ENCODE data around the gene SLAMF9. TPM values are rescaled to one million over a fixed set of nuclear protein-coding genes. Genes with fewer than 3 reads are reported as not detected.

Gene SLAMF9
- 2.2 TPM in 1 of 2 replicates, not detected in the other for total RNA-seq (2014; rRNA removed; shearing (Covaris generic))

GRCh38 chr1:159953536-159954515, at the start of gene SLAMF9:
SLAMF9 (minus strand) TSS chr1:159954237; CDS start chr1:159954137, 100 bp downstream.
- DNase-seq (ENCODE audit: low spot score) = no peak

- no peak for DNase-seq (ENCODE audit: low spot score)
Measured at GRCh38 chr1:160001440-160001839, 47.4 kb upstream of the SLAMF9 start.

GRCh38 chr1:159999204-159999603, 45.2 kb upstream of the SLAMF9 start:
- no peak for DNase-seq (ENCODE audit: low spot score)

DNA sequence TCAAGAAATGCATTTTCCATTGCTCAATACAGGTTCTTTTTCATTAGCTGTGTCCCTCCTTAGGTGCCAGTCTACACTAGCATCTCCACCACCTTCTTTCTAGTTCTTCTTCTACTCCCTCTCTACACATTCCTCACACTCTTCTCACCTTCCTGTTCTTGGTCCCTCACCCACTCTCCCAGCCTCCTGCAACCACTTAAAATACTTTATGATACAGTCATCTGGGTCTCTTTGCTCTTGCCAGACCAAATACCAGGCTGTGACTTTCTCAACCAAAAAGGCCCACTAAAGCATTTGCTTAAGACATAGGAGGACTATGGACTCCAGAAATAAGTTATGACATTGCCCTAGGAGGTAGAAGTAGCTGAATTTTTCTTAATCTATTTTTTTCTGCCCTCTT, 42.6 kb upstream of the SLAMF9 start:
- DNase-seq (ENCODE audit: low spot score) = peak; percentile 25

DNA sequence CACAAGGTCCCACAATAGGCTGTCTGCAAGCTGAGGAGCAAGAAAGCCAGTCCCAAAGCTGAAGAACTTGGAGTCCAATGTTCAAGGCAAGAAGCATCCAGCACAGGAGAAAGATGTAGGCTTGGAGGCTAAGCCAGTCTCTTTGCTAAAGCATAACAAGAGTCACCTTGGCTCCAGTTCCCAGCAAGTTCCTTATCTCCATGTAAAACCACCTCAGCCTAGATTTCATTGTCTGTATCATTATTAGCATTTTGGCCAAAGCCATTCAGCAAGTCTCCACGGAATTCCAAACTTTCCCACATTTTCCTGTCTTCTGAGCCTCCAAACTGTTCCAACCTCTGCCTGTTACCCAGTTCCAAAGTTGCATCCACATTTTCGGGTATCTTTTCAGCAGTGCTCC, 40.9 kb upstream of the SLAMF9 start:
- no peak for DNase-seq (ENCODE audit: low spot score)

GRCh38 chr1:159993911-159994310, 39.9 kb upstream of the SLAMF9 start:
- DNase-seq (ENCODE audit: low spot score) = no peak

DNA sequence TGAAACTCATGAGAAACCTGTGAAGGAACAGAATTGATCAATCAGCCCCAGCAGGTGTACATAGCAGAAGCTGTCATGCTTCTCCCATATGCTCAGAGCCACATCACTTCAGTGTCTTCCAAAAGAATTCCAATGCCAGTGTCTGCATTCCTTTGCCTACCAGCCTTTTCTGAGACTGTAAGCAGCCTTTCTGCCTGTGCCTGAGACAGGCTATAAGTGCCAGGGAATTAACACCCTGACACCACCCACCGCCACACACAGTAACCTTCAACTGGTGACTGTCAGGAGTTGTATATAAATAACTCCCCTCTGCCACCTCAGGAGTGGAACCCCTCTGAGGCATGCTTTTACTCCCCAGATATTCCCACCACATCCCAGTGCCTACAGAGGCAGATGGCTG, 38.1 kb upstream of the SLAMF9 start:
- DNase-seq (ENCODE audit: low spot score) = no peak

DNA sequence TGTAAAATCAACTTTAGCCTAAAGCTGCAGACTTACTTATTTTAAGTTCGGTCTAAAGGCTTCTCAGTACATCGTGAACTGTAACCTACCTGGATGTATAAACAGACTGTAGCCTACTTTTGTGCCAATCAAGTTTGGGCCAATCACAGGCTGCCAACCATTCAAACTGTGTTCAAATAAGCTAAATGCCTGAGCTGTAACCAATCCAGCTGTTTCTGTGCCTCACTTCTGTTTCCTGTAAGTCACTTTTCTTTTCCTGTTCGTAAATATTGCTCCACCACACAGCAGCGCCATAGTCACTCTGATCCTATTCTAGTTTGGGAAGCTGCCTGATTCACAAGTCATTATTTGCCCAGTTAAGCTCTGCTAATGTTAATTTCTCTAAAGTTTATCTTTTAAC, 37.5 kb upstream of the SLAMF9 start:
- peak; percentile 85 for DNase-seq (ENCODE audit: low spot score)

DNA sequence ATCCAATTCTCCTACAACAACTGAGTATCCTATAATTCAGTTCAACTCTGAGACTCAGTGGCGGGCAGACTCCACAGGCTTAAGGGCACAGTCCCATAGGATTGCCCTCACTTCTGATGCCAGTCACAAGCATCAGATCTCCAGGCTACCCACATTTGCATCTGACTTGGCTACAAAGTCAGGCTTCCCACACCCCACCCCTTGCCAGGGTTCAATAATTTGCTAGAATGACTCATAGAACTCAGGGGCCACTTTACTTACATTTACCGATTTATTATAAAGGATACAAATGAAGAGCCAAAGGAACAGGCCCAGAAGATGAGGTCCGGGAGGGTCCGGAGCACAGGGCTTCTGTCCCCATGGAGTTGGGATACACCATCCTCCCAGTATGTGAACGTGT, 36.0 kb upstream of the SLAMF9 start:
- DNase-seq (ENCODE audit: low spot score) = no peak

DNA sequence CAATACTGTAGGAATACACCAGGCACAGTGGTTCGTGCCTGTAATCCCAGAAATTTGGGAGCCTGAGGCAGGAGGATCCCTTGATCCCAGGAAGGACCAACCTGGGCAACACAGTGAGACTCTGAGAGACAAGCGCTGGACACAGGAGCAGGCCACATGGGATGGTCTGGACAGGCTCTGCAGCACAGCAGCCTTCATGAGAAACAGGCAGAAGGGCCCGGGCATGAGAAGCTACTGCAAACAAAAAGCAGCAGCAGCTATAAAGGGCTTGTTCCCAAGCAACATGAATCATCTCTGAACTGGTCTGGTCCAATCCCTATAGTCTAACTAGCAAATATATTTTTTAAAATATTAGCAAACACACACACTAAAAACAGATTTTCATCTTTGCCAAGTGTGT, 35.5 kb upstream of the SLAMF9 start:
- DNase-seq (ENCODE audit: low spot score) = no peak

GRCh38 chr1:159988006-159988405, 34.0 kb upstream of the SLAMF9 start:
- DNase-seq (ENCODE audit: low spot score) = no peak

DNA sequence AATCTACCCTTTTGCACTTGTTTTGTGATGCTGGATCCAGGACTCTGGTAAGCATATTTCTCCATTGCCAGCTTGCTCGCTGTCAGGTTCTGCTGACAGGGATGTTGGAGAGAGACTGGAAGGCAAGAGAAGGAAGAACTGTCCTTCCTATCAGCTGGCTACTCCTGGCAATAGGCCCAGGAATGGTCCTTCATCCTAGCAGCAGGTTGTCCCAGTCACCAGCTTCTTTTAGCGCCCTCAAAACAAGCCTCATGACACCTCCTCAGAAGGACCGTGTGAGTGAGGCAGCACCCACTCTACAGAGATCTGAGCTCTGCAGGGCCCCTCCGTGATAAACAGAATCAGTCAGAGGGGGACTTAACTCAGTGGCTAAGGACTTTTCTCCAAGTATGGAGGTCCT, 33.1 kb upstream of the SLAMF9 start:
- no peak for DNase-seq (ENCODE audit: low spot score)

- no peak for DNase-seq (ENCODE audit: low spot score)
Measured at GRCh38 chr1:159986531-159986930, 32.5 kb upstream of the SLAMF9 start.

DNA sequence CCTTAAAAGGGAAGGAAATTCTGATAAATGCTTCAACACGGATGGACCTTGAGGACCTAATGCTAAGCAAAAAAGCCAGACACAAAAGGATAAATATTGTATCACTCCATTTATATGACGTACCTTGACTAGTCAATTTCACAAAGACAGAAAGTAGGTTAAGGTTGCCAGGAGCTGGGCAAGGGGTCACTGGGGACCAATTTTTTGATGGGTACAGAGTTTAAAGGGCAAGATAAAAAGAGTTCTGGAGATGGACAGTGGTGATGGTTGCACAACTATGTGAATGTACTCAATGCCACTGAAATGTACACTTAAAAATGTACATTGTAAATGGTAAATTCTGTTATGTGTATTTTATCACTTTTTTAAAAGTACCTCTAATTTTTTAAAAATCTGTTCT, 32.1 kb upstream of the SLAMF9 start:
- no peak for DNase-seq (ENCODE audit: low spot score)

DNA sequence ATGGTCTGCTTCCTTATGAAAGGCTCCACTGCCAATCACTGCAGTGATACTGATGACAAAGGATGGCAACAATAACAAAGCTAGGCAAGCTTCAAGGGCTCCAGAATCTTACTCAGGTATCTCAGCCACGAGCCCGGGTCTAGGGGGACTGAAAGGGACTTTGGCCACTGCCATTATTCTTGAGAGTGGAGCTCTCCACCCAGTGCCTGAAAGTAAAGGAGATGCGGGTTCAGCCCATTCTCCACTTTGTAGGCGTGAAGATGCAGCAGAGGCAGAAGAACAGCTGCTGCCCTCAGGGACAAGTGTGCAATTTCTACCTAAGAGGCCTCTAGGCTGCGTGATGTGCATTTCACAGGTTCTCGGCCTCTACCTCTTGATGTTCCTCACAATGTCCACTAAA, 31.4 kb upstream of the SLAMF9 start:
- DNase-seq (ENCODE audit: low spot score) = no peak

DNA sequence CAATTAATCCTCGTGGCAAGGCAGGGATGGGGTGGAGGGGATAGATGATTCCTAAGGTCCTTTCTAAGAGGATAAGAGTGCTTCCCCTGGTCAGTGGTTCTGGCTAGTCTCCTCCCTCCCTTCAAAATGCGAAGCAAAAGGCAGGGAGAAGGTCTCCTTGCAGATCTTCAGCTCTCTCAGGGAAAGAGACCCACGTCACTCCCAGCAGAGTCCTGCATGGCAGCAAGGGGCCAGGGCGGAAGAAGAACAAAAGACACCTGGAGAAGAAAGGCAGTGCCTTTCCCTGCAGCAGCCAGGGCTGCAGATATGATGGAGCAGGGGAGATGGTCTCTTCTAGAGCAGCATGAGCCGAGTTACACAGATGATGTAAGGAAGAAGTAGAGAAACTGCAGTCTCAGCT, 29.6 kb upstream of the SLAMF9 start:
- DNase-seq (ENCODE audit: low spot score) = no peak

GRCh38 chr1:159982280-159982679, 28.2 kb upstream of the SLAMF9 start:
- DNase-seq (ENCODE audit: low spot score) = no peak

GRCh38 chr1:159981351-159982055, 27.5 kb upstream of the SLAMF9 start:
- DNase-seq (ENCODE audit: low spot score) = no peak

- DNase-seq (ENCODE audit: low spot score) = no peak
Measured at GRCh38 chr1:159980786-159981185, 26.7 kb upstream of the SLAMF9 start.

- DNase-seq (ENCODE audit: low spot score) = no peak
Measured at GRCh38 chr1:159980076-159980475, 26.0 kb upstream of the SLAMF9 start.

DNA sequence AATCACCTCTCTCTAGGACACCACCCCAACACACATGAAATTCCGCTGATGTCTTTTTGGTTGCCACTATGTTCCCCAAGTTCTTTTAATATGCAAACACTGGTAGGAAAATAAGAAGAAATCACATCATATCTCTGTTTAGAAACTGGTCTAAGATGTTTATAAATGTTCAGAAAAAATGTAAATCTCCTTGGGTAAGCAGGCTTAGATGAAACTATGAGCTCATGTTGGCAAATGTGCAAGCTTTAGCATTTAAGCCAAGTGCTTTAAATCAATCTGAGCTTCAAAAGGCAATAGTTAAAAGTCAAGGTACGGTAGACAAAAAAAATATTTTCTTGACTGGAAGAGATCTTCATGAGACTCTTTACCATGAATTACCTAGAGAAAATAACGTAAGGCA, 25.2 kb upstream of the SLAMF9 start:
- DNase-seq (ENCODE audit: low spot score) = no peak

DNA sequence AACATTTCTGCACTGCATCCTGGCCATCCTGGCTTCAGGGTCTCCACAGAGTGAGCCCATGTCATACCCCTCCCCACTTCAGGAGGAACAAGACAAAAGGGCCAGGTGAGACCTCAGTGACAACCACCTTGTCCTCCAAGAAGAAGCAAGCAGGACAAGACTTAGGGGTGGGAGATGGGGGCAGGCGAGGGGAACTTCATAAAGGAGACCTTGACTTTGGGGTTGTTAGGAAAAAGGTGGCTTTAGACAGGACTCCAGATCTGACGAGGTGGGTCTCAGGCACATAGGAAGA, 24.0 kb upstream of the SLAMF9 start:
- no peak for DNase-seq (ENCODE audit: low spot score)
